DMS 273 (cell line): ENCODE data around the gene KLHDC7B.
A peak's percentile ranks its signal among the peaks of the same experiment; 100 is the strongest.

Experiments used
- DNase-seq: peaks from one replicate; lab custom pipeline; 2025; ENCODE audit not compliant: unreplicated experiment; lab: John Stamatoyannopoulos, UW

Gene KLHDC7B

GRCh38 chr22:50547263-50547985 is 1.7 kb downstream of the KLHDC7B start:
- no peak for DNase-seq

GRCh38 chr22:50548040-50548920 is 2.6 kb downstream of the KLHDC7B start:
- no peak for DNase-seq

GRCh38 chr22:50548921-50549790 is 3.5 kb downstream of the KLHDC7B start:
- DNase-seq: no peak

- DNase-seq: no peak
Observed at GRCh38 chr22:50550395-50550794, 4.7 kb downstream of the KLHDC7B start.

- peak; percentile 16 for DNase-seq
Observed at GRCh38 chr22:50551160-50551752, 5.6 kb downstream of the KLHDC7B start.

GRCh38 chr22:50553310-50553709 is 7.6 kb downstream of the KLHDC7B start:
- DNase-seq: no peak

- no peak for DNase-seq
Observed at GRCh38 chr22:50556703-50557102, 11.0 kb downstream of the KLHDC7B start.

- no peak for DNase-seq
Observed at GRCh38 chr22:50560034-50560433, 14.3 kb downstream of the KLHDC7B start.

- DNase-seq: no peak
Observed at GRCh38 chr22:50561401-50562358, 16.0 kb downstream of the KLHDC7B start.

- peak; percentile 97 for DNase-seq
Observed at GRCh38 chr22:50562523-50563412, 17.1 kb downstream of the KLHDC7B start, which contains the start of gene SYCE3. TSS of gene SYCE3 (minus strand) at chr22:50562919. CDS start at chr22:50556405, 6,514 bp downstream.

GRCh38 chr22:50563413-50564160 is 17.9 kb downstream of the KLHDC7B start:
- no peak for DNase-seq

- no peak for DNase-seq
Observed at GRCh38 chr22:50564289-50564688, 18.6 kb downstream of the KLHDC7B start.

- DNase-seq: no peak
Observed at GRCh38 chr22:50567721-50568252, 22.1 kb downstream of the KLHDC7B start.

- DNase-seq: no peak
Observed at GRCh38 chr22:50568626-50569025, 22.9 kb downstream of the KLHDC7B start.

GRCh38 chr22:50569041-50569459 is 23.4 kb downstream of the KLHDC7B start:
- no peak for DNase-seq

GRCh38 chr22:50569896-50570535 is 24.3 kb downstream of the KLHDC7B start:
- no peak for DNase-seq

- DNase-seq: no peak
Observed at GRCh38 chr22:50570861-50571260, 25.2 kb downstream of the KLHDC7B start.
